Measurements from ENCODE around the gene ABCA13. TPM values are rescaled to one million over a fixed set of nuclear protein-coding genes. Genes with fewer than 3 reads are reported as not detected.
A peak's percentile ranks its signal among the peaks of the same experiment; 100 is the strongest.

Gene ABCA13
- total RNA-seq, 1 donor, result 0.54 TPM

DNA sequence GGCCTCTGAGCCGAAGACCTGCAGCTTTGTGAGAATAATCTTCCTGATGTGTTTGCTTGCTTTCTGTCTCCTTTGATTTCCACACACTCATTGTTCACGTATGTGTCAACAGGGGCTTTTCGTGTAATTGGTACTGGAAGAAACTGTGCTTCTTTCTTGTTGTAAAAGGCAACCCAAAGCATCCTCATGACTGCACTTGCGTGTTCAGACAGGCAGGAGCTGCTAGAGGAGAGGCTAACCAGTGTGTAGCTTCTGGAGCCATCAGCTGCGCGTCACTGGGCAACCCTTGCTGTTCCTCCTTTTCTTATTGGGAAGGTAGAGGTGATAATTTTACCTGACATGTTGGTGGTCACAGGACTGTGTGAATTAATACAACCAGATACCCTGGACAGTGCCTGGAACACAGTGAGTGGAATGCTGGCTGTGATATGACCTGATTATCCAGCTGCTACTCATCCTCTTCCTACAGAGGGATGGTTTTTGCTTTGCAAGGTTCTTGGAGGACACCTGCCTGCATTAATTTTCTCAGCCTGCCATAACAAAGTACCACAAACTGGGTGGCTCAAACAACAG lies 213.0 kb downstream of the ABCA13 start:
- no peak overlapping the region for H3K4me3 ChIP-seq (ENCODE audit: low read depth, low read length)
- DNase-seq (ENCODE audit: low read depth), result no peak
- TF ChIP-seq, protein P1, sequence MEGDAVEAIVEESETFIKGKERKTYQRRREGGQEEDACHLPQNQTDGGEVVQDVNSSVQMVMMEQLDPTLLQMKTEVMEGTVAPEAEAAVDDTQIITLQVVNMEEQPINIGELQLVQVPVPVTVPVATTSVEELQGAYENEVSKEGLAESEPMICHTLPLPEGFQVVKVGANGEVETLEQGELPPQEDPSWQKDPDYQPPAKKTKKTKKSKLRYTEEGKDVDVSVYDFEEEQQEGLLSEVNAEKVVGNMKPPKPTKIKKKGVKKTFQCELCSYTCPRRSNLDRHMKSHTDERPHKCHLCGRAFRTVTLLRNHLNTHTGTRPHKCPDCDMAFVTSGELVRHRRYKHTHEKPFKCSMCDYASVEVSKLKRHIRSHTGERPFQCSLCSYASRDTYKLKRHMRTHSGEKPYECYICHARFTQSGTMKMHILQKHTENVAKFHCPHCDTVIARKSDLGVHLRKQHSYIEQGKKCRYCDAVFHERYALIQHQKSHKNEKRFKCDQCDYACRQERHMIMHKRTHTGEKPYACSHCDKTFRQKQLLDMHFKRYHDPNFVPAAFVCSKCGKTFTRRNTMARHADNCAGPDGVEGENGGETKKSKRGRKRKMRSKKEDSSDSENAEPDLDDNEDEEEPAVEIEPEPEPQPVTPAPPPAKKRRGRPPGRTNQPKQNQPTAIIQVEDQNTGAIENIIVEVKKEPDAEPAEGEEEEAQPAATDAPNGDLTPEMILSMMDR (IDR thresholded peaks at IDR 0.05; ENCODE audit: insufficient read depth, low read length), result no peak

DNA sequence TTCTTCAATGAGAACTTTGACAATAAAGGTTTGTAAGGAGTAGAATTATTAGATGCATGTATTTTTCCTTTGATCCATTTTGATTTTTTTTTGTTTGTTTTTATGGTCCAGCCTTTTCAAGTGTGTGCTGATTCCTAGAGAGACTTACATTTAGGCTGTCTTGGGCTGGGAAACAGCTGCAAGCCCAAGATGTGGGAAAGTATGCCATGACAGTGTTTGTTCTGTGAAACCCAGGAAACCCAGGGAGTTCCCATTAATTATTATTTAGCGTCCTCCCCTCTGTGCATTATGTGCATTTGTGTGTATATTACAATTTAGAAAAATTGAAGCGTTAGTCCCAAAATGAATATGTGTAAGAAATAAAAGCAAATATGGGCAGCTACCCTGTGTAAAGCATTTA lies 216.7 kb downstream of the ABCA13 start:
- TF ChIP-seq, protein P1 (IDR thresholded peaks at IDR 0.05; ENCODE audit: insufficient read depth, low read length), result no peak
- DNase-seq (ENCODE audit: low read depth), result no peak
- no peak overlapping the region for H3K4me3 ChIP-seq (ENCODE audit: low read depth, low read length)

DNA sequence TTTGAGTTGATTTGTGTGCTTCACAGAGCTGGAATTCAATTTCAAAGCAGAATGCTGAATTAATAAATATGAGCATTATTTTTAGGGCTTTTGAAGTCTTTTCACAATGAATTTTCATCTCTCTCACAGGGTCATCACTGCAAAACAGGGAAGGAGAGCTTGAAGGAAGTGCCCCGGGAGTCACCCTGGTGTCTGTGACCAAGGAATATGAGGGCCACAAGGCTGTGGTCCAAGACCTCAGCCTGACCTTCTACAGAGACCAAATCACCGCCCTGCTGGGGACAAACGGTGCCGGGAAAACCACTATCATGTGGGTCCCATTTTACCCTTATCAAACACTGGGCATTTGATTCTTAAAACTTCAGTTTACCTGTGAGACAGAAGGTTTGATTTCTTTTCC lies 217.7 kb downstream of the ABCA13 start:
- TF ChIP-seq, protein P1 (IDR thresholded peaks at IDR 0.05; ENCODE audit: insufficient read depth, low read length), result no peak
- DNase-seq (ENCODE audit: low read depth), result no peak
- no peak overlapping the region for H3K4me3 ChIP-seq (ENCODE audit: low read depth, low read length)

DNA sequence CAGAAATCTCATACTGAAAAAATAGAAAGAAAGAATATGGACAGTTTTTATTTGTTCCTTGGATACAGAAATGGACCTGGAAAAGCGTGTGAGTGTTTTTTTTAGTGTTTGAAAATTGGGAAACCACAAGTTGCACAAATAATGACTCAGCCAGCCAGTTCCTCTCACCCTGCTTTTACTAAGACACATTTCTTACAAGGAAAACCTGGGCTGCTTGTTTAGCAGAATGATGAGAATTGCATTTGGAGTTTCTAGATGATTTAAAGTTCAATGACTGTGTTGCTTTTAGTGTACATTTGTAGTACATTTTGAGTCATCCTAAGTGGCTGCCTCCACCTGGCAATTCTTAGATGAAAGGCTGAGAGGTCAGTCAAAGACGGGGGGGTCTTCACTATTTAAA lies 218.7 kb downstream of the ABCA13 start:
- TF ChIP-seq, protein P1 (IDR thresholded peaks at IDR 0.05; ENCODE audit: insufficient read depth, low read length), result no peak
- H3K4me3 ChIP-seq (ENCODE audit: low read depth, low read length), result no peak overlapping the region
- DNase-seq (ENCODE audit: low read depth), result peak; percentile 10

DNA sequence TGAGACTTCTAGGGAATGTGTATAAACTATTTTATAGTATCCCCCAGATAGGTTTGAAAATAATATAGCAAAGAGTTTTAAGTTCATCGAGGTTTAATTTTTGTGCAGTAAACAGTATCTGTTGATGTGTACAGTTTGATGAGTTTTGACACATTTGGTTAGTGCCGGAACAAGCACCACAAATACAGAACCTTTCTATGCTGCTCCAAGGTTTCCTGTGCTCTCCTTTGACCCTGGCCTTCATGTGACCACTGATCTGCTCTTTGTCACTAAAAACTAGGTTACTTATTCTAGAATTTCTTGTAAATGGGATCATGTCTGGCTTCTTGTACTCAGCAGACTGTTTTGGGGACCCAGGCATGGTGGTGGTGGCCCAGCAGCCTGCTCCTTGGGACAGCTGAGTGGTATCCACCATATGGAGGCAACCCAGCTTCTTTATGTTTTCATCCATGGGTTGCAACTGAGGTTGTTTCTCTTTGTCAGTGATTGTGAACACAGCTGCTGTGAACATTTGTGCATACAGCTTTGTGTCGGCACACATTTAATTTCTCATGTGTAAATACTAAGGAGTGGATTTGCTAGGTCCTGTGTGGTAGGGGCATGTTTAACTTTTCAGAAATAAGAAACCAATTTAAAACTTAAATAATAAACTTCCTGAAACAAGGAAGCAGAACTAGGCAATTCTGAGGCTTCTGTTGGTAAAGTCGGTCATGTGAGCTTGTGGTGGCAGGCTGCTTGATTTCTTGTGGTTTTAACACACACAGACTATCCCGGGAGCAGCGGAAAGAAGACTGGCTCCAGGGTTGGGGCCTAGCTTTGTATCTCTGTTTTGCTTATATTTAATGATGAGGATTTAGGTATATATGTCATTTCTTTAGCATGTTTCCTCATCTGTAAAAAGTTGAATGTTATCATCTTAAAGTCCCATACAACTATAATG lies 219.4 kb downstream of the ABCA13 start:
- H3K4me3 ChIP-seq (ENCODE audit: low read depth, low read length), result no peak overlapping the region
- TF ChIP-seq, protein P1 (IDR thresholded peaks at IDR 0.05; ENCODE audit: insufficient read depth, low read length), result no peak
- no peak for DNase-seq (ENCODE audit: low read depth)

DNA sequence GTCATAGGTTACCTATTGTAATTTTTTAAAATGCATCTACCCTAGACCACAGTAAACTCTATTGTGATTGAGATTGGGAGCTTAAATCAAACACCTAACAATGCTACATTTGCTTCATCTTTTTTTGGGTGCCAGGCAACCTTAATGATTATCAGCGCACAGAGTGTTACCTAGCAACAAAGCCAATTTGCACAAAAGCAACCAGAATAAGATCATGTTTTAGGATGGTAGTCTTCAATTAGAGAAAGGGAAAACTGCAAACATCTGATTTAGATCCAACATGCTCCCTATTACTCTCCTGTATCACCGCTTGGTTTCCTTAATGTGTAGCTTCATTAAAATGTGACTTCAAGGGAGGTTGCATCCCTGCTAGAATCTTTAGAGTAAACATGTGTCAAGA lies 226.9 kb downstream of the ABCA13 start:
- no peak overlapping the region for H3K4me3 ChIP-seq (ENCODE audit: low read depth, low read length)
- TF ChIP-seq, protein P1 (IDR thresholded peaks at IDR 0.05; ENCODE audit: insufficient read depth, low read length), result no peak

More for the DNA sequence above, 226.9 kb downstream of the ABCA13 start:
- no peak for DNase-seq (ENCODE audit: low read depth)
